Trophoblast cell (in vitro differentiated cells and primary cell): ENCODE measurements around the gene SNX21.

Experiments used
- DNase-seq, 2 donors: peaks; one replicate each; pipeline ENCODE4 v3.0.0-alpha.2; 2016
- H2AFZ ChIP-seq: 2 replicates; pipeline ENCODE4 v1.6.1; 2013; ENCODE audit warnings: low read length, moderate library complexity, mild to moderate bottlenecking; ENCODE audit not compliant: insufficient read depth, poor library complexity
- H2AK5ac ChIP-seq: 2 replicates; pipeline ENCODE4 v1.6.1; 2013; ENCODE audit warnings: mild to moderate bottlenecking, low read length
- H2BK120ac ChIP-seq: 2 replicates; pipeline ENCODE4 v1.6.1; 2013; ENCODE audit warnings: low read length, mild to moderate bottlenecking, moderate library complexity; ENCODE audit not compliant: insufficient read depth, poor library complexity
- H2BK12ac ChIP-seq: 2 replicates; pipeline ENCODE4 v1.6.1; 2013; ENCODE audit warnings: mild to moderate bottlenecking, low read length, moderate library complexity
- H2BK5ac ChIP-seq: 2 replicates; pipeline ENCODE4 v1.6.1; 2013; ENCODE audit warnings: low read length, low read depth, moderate library complexity, mild to moderate bottlenecking; ENCODE audit not compliant: poor library complexity
- H3K14ac ChIP-seq: 2 replicates; pipeline ENCODE4 v1.6.1; 2013; ENCODE audit warnings: mild to moderate bottlenecking, low read length
- H3K18ac ChIP-seq: 2 replicates; pipeline ENCODE4 v1.6.1; 2013; ENCODE audit warnings: mild to moderate bottlenecking, low read length
- H3K23ac ChIP-seq: 2 replicates; pipeline ENCODE4 v1.6.1; 2013; ENCODE audit warnings: low read length
- H3K27ac ChIP-seq: 2 replicates; pipeline ENCODE4 v1.5.1; 2013; ENCODE audit warnings: low read depth, mild to moderate bottlenecking, inconsistent platforms, low read length, moderate library complexity
- H3K27me3 ChIP-seq: 2 replicates; pipeline ENCODE4 v1.6.1; 2013; ENCODE audit warnings: inconsistent platforms, mild to moderate bottlenecking, low read length, moderate library complexity; ENCODE audit not compliant: insufficient read depth
- H3K36me3 ChIP-seq, 2 experiments: 1 replicate in 1 of 2; 2 replicates in 1 of 2; pipeline ENCODE4 v1.6.1; 2013; ENCODE audit warnings: low read length in 2 of 2, mild to moderate bottlenecking in 2 of 2, moderate library complexity in 1 of 2; ENCODE audit not compliant: insufficient read depth in 2 of 2, control insufficient read depth in 1 of 2
- H3K4ac ChIP-seq: 2 replicates; pipeline ENCODE4 v1.6.1; 2013; ENCODE audit warnings: low read depth, mild to moderate bottlenecking, low read length, moderate library complexity
- H3K4me1 ChIP-seq, 2 experiments: 1 replicate in 1 of 2; 2 replicates in 1 of 2; pipeline ENCODE4 v1.6.1; 2013; ENCODE audit warnings: low read length in 2 of 2, mild to moderate bottlenecking in 2 of 2, moderate library complexity in 1 of 2; ENCODE audit not compliant: insufficient read depth in 2 of 2, control insufficient read depth in 1 of 2
- H3K4me2 ChIP-seq: 2 replicates; pipeline ENCODE4 v1.6.1; 2013; ENCODE audit warnings: inconsistent platforms, mild to moderate bottlenecking, low read length, moderate library complexity
- H3K4me3 ChIP-seq: 2 replicates; pipeline ENCODE4 v1.5.1; 2013; ENCODE audit warnings: mild to moderate bottlenecking, low read depth, low read length, inconsistent platforms
- H3K79me1 ChIP-seq: one replicate; pipeline ENCODE4 v1.6.1; 2013; ENCODE audit warnings: low read length
- H3K79me2 ChIP-seq: 2 replicates; pipeline ENCODE4 v1.6.1; 2013; ENCODE audit warnings: low read length, mild to moderate bottlenecking; ENCODE audit not compliant: control insufficient read depth, insufficient read depth, poor library complexity
- H3K9ac ChIP-seq: 2 replicates; pipeline ENCODE4 v1.6.1; 2013; ENCODE audit warnings: mild to moderate bottlenecking, low read length
- H3K9me3 ChIP-seq: 2 replicates; pipeline ENCODE4 v1.6.1; 2013; ENCODE audit warnings: low read depth, mild to moderate bottlenecking, control low read depth, inconsistent platforms, low read length; ENCODE audit not compliant: insufficient read depth
- H4K12ac ChIP-seq: 2 replicates; pipeline ENCODE4 v1.6.1; 2013; ENCODE audit warnings: low read depth, mild to moderate bottlenecking, low read length, moderate library complexity
- H4K8ac ChIP-seq: 2 replicates; pipeline ENCODE4 v1.6.1; 2013; ENCODE audit warnings: low read depth, mild to moderate bottlenecking, low read length, moderate library complexity
- H4K91ac ChIP-seq: one replicate; pipeline ENCODE4 v1.6.1; 2013; ENCODE audit warnings: low read depth, mild to moderate bottlenecking, low read length, moderate library complexity
- WGBS: extraction: QIAGEN DNeasy Blood & Tissue Kit; methylation state at CpG from one replicate; pipeline ENCODE4 v1.1.7; 2013; ENCODE audit warnings: missing lambda C conversion rate; ENCODE audit not compliant: insufficient read length, insufficient coverage; ENCODE audit errors: extremely low coverage; 5-methylcytosine and 5-hydroxymethylcytosine counted together

Gene SNX21

GRCh38 chr20:45848421-45848820 is 14.8 kb downstream of the SNX21 start:
- no peaks in the 10 kb centered on the region for H3K79me1 ChIP-seq
- no peak overlapping the region for H4K12ac ChIP-seq
- no peak overlapping the region for H4K91ac ChIP-seq
- H2AFZ ChIP-seq: no peak overlapping the region
- H2BK12ac ChIP-seq: no peak overlapping the region
- no CpG with 5 or more reads among the region's 8 CpGs for WGBS
- no peak overlapping the region for H3K18ac ChIP-seq
- H2BK5ac ChIP-seq: no peak overlapping the region
- no peak overlapping the region for H3K14ac ChIP-seq
- no peak overlapping the region for H4K8ac ChIP-seq
- H3K9ac ChIP-seq: no peak overlapping the region
- H2AK5ac ChIP-seq: no peak overlapping the region
- no peak for DNase-seq
- H3K9me3 ChIP-seq: no peaks in the 10 kb centered on the region
- H3K79me2 ChIP-seq: no peaks in the 10 kb centered on the region
- peaks cover 17 to 21% of the 10 kb centered on the region in 2 experiments for H3K36me3 ChIP-seq
- H3K4me3 ChIP-seq: no peak overlapping the region
- H3K27me3 ChIP-seq: no peaks in the 10 kb centered on the region
- H3K4me2 ChIP-seq: no peak overlapping the region
- no peak overlapping the region for H3K4ac ChIP-seq
- H3K4me1 ChIP-seq: no peaks in the 10 kb centered on the region
- H2BK120ac ChIP-seq: no peak overlapping the region
- H3K27ac ChIP-seq: no peak overlapping the region
- H3K23ac ChIP-seq: no peak overlapping the region

DNA sequence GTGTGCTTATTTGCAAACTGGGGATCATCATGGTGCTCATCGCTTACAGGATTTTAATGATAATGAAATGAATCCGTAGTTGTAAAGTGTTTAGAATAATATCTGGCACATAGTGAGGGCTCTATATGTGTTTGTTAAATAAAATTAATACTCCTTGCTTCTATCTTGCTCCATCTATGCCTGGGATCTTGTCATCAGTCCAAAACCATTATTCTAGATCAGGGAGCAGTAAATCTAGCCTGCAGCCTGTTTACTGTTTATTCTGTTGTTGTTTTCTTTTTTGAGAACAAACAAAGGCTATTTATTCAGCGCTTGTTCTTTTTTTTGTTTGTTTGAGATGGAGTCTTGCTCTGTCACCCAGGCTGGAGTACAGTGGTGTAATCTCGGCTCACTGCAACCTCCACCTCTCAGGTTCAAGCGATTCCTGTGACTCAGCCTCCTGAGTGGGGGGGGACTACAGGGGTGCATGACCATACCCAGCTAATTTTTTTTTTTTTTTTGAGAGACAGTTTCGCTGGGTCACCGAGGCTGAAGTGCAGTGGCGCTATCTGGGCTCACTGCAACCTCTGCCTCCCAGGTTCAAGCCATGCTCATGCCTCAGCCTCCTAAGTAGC is 15.5 kb downstream of the SNX21 start:
- Histone ChIP-seq H4K91ac (no peak overlapping the region), H3K9ac (no peak overlapping the region), H3K4me2 (no peak overlapping the region), H3K14ac (no peak overlapping the region), H2BK5ac (no peak overlapping the region), H3K36me3 (peaks cover 10 to 14% of the 10 kb centered on the region in 2 experiments), H3K9me3 (no peaks in the 10 kb centered on the region), H2AFZ (no peak overlapping the region), H3K23ac (no peak overlapping the region), H3K27me3 (no peaks in the 10 kb centered on the region), H2AK5ac (no peak overlapping the region), H3K4me1 (no peaks in the 10 kb centered on the region), H4K12ac (no peak overlapping the region), H3K4me3 (no peak overlapping the region), H3K27ac (no peak overlapping the region), H2BK120ac (no peak overlapping the region), H4K8ac (no peak overlapping the region), H3K79me2 (no peaks in the 10 kb centered on the region), H3K79me1 (no peaks in the 10 kb centered on the region), H2BK12ac (no peak overlapping the region), H3K4ac (no peak overlapping the region), H3K18ac (no peak overlapping the region)
- no peak for DNase-seq
- WGBS: no CpG with 5 or more reads among the region's 8 CpGs

DNA sequence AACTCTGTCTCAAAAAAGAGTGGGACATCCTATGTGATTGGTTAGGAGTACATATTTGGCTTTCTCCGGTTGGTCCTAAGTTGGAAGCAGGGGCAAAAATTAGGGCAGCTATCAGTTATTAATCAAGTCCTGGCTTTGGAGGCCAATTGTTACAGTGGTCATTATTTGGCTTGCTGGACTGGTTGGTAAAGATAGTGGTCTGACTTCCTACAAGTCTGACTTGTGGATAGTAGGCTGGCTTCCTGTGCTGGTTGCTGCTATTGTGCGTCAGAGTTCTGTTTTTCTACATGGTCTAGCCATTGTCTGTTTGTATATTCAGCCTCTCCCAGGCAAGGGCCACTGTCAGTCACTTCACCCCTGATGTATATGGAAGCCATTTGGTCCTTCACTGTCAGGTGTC is 16.6 kb downstream of the SNX21 start:
- Histone ChIP-seq H2BK120ac (no peak overlapping the region), H3K9me3 (no peaks in the 10 kb centered on the region), H2BK12ac (no peak overlapping the region), H3K27ac (no peak overlapping the region), H4K12ac (no peak overlapping the region), H3K4me1 (no peaks in the 10 kb centered on the region), H3K18ac (no peak overlapping the region), H2BK5ac (no peak overlapping the region), H3K79me2 (no peaks in the 10 kb centered on the region), H3K14ac (no peak overlapping the region), H3K4me3 (no peak overlapping the region), H3K4ac (no peak overlapping the region), H4K8ac (no peak overlapping the region), H3K9ac (no peak overlapping the region), H3K23ac (no peak overlapping the region), H2AFZ (no peak overlapping the region), H4K91ac (no peak overlapping the region), H3K36me3 (peaks cover 6 to 18% of the 10 kb centered on the region in 2 experiments), H2AK5ac (no peak overlapping the region), H3K79me1 (no peaks in the 10 kb centered on the region), H3K4me2 (no peak overlapping the region), H3K27me3 (no peaks in the 10 kb centered on the region)
- WGBS: no CpG with 5 or more reads among the region's 2 CpGs
- no peak for DNase-seq

DNA sequence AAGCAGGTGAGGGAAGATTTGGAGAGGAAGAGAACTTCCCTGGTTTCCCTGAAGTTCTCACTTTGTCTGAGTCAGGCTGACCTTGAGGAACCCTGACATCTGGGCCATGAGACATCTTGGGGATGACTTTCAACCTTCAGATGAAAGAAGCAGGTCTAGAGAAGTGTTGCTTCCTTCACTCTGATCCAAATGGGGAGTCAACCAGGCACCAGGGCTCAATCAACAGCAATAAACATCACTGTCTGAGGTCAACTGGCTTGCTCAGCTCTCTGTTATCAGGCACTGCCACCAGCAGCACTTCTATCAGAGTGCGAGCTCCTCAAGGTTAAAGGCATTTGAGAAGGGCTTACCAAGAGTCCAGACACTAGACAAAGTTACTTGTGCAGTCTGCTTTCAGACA is 17.3 kb downstream of the SNX21 start:
- Histone ChIP-seq H3K4me2 (no peak overlapping the region), H2BK5ac (no peak overlapping the region), H3K36me3 (peaks cover 6 to 15% of the 10 kb centered on the region in 2 experiments), H4K12ac (no peak overlapping the region), H3K23ac (no peak overlapping the region), H2BK120ac (no peak overlapping the region), H3K79me1 (no peaks in the 10 kb centered on the region), H4K8ac (no peak overlapping the region), H3K9ac (no peak overlapping the region), H3K27ac (no peak overlapping the region), H3K4me3 (no peak overlapping the region), H3K4me1 (no peaks in the 10 kb centered on the region), H3K18ac (no peak overlapping the region), H3K4ac (no peak overlapping the region), H2AFZ (no peak overlapping the region), H2AK5ac (no peak overlapping the region), H3K9me3 (no peaks in the 10 kb centered on the region), H4K91ac (no peak overlapping the region), H3K27me3 (no peaks in the 10 kb centered on the region), H3K79me2 (no peaks in the 10 kb centered on the region), H2BK12ac (no peak overlapping the region), H3K14ac (no peak overlapping the region)
- no peak for DNase-seq
- no CpG with 5 or more reads among the region's 1 CpG for WGBS
